Fibroblast of villous mesenchyme (primary cell): ENCODE results near the gene IFIT2. TPM values are rescaled to one million over a fixed set of nuclear protein-coding genes. Genes with fewer than 3 reads are reported as not detected.
"Not testable (repeated sequence)": the region's sequence is repeated elsewhere in the genome, so short reads cannot be mapped to it uniquely, and the experiment has no call there.

Source experiments
- DNase-seq: peaks from one replicate; pipeline ENCODE4 v3.0.0-alpha.2; 2010; ENCODE audit warnings: low read depth
- H3K4me3 ChIP-seq: 2 replicates; pipeline ENCODE4 v1.5.1; 2011; ENCODE audit warnings: low read depth, mild to moderate bottlenecking, low read length
- total RNA-seq: library from RNA; depleted of rRNA; stranded (reverse); fragments of >200 nt; gene quantifications from 2 replicates; pipeline ENCODE4 v1.2.3, GENCODE V29; 2012
- TF ChIP-seq, protein P1 (sequence below): IDR thresholded peaks from 2 replicates; pipeline ENCODE4 v1.5.1; 2012; ENCODE audit warnings: low read depth, mild to moderate bottlenecking, low read length; ENCODE audit not compliant: insufficient read depth

The IFIT2 gene, protein sequence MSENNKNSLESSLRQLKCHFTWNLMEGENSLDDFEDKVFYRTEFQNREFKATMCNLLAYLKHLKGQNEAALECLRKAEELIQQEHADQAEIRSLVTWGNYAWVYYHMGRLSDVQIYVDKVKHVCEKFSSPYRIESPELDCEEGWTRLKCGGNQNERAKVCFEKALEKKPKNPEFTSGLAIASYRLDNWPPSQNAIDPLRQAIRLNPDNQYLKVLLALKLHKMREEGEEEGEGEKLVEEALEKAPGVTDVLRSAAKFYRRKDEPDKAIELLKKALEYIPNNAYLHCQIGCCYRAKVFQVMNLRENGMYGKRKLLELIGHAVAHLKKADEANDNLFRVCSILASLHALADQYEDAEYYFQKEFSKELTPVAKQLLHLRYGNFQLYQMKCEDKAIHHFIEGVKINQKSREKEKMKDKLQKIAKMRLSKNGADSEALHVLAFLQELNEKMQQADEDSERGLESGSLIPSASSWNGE
- total RNA-seq = 10.3 and 22.9 TPM in 2 replicates

DNA sequence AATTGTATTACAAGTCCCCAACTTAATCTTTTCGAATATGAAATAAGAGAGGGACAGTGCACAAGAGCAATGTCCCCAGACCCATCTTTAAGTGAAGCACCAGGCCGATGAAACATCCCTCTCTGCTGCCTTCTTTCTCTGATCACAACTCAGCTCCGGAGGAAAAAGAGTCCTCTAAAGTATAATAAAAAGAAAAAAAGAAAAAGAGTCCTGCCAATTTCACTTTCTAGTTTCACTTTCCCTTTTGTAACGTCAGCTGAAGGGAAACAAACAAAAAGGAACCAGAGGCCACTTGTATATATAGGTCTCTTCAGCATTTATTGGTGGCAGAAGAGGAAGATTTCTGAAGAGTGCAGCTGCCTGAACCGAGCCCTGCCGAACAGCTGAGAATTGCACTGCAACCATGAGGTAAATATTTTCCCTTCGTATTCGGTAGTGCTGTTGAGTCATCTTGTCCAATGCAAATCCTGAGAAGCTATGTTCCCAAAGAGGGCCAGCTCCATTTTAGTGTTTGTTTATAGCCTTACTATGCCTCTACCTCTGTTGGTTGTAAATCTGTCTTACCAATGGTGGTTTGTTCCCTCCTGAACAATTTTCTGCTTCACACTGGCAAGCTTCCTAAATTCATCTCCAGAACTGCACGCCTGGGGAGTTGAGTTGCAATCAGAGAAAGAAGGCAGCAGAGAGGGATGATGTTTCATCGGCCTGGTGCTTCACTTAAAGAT lies at the start of gene IFIT2:
Gene IFIT2 (plus strand): TSS at position 326 of the 725 bp plus-strand sequence. CDS start 78 bp downstream, at position 404.
- peak within 1 kb of the TSS; percentile 56 for H3K4me3 ChIP-seq
- TF ChIP-seq, protein P1, sequence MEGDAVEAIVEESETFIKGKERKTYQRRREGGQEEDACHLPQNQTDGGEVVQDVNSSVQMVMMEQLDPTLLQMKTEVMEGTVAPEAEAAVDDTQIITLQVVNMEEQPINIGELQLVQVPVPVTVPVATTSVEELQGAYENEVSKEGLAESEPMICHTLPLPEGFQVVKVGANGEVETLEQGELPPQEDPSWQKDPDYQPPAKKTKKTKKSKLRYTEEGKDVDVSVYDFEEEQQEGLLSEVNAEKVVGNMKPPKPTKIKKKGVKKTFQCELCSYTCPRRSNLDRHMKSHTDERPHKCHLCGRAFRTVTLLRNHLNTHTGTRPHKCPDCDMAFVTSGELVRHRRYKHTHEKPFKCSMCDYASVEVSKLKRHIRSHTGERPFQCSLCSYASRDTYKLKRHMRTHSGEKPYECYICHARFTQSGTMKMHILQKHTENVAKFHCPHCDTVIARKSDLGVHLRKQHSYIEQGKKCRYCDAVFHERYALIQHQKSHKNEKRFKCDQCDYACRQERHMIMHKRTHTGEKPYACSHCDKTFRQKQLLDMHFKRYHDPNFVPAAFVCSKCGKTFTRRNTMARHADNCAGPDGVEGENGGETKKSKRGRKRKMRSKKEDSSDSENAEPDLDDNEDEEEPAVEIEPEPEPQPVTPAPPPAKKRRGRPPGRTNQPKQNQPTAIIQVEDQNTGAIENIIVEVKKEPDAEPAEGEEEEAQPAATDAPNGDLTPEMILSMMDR = no peak
- peak; percentile 91 for DNase-seq

DNA sequence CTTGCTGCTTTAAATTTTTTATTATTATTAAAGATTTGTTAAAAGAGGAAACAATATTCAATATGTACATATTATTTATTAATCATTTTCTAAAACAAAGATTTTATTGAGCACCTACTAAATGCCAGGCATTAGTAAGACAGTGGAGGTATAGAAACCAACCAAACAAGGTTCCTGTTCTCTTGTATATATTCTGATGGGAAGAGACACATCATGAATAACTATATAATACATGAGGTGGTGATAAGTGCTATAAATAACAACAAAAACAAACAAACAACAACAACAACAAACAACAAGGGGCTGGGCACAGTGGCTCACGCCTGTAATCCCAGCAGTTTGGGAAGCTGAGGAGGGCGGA lies 49.6 kb upstream of the IFIT2 start:
- no peak for DNase-seq
- TF ChIP-seq, protein P1 = no peak
- H3K4me3 ChIP-seq = peak overlapping the region; percentile 95

DNA sequence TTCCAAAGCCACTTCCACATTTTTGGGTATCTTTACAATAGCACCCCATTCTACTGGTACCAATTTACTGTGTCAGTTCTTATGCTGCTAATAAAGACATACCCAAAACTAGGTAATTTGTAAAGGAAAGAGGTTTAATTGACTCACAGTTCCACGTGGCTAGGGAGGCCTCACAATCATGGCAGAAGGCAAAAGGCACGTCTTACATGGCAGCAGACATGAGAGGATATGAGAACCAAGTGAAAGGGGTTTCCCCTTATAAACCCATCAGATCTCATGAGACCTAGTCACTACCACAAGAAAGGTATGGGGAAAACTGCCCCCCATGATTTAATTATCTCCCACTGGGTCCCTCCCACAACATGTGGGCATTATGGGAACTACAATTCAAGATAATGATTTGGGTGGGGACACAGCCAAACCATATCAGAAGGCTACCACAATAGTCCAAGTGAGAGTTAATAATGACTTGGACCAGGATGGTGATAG lies 46.7 kb upstream of the IFIT2 start:
- DNase-seq, H3K4me3 ChIP-seq: not testable (repeated sequence)

DNA sequence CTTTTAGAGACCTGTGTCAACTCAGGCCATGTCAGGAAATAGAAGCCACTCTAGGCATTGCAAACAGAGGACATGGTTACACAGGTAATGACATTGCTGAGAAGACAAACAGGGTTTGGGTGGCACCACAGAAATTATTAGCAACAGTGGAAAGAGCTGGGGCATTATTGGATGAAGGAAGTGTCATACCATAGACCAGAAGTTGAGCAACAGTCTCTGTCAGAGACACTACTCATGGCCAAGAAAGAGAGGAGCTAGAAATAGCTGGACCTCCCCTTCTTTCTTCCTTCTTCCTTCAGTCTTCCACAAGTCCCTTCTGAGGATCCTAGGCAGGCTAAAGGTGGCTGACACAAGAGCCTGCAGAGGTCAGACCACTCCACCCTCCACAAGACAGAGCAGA lies 46.1 kb upstream of the IFIT2 start:
- no peak for DNase-seq
- no peak overlapping the region for H3K4me3 ChIP-seq
- TF ChIP-seq, protein P1 = no peak

DNA sequence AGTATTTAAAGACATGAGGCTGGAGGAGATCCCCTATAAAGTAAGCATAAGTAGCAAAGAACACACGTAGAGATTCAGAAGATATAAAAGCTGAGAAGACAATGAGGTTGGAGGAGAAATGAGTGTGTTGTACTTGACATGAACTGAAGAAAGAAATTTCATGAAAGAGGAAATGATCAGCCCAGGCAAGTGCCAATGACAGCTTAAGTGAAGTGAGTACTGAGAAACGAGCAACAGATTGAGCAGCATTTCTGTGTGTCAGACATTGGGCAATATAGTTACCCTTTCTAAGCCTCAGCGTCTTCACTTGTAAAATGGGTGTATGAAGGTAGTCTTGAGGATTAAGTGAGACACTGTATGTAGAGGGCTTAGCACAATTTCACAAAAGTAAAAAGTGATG lies 45.5 kb upstream of the IFIT2 start:
- TF ChIP-seq, protein P1 = no peak
- no peak for DNase-seq
- H3K4me3 ChIP-seq = no peak overlapping the region

DNA sequence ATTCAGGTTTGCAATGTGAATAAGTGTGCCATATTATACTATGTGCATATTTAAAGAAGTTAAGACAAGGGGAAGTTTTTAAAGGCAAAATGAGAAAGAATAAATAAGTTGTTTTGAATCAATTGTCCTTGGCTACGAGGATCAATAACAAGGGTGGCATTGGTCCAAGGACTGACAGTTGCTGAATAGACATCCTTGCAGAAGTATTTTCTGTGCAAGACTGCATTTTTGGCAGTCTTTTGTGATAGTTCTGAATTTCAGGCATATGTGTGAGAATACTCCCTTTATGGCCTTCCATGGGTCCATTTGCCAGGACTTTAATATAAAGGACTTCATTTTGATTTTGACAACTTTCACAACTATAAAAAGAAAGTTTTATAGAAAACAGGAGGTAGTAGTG lies 44.9 kb upstream of the IFIT2 start:
- DNase-seq = no peak
- no peak overlapping the region for H3K4me3 ChIP-seq
- TF ChIP-seq, protein P1 = no peak

DNA sequence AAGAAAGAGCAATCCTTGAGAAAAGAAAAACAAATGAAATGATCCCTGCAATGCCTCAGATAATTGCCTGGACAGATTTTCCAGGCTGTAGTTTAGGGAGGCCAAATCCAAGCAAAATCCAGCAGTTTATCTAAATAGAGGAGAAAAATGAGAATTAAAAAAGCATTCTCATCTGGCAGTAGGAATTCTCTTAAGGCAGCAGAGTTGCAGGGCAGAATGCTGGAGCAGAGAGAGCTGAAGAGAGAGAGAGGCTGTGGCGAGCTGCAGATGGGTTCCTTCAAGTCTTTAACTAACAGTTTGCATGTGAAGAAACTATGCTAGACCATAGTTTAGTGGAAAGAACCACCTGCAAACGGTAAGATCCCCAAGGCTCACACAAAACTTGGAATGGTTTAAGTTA lies 44.3 kb upstream of the IFIT2 start:
- TF ChIP-seq, protein P1 = no peak
- no peak for DNase-seq
- H3K4me3 ChIP-seq = no peak overlapping the region
